GM12878 (cell line): ENCODE measurements around the gene CFAP57. TPM values are rescaled to one million over a fixed set of nuclear protein-coding genes. Genes with fewer than 3 reads are reported as not detected.

ENCODE experiments used
- ATAC-seq: fragments of 200-7000 bp; cut with Tn5 transposase; 3 replicates; pipeline ENCODE4 v1.9.1; 2020; ENCODE audit warnings: mild to moderate bottlenecking, moderate library complexity
- BruUV-seq: library from RNA; stranded (reverse); fragments of 400-500 nt; replicated peaks from 2 replicates; lab custom pipeline; 2021; lab: Mats Ljungman, UMichigan
- CTCF ChIA-PET: fragments of 300-600 bp; sonication (Branson Sonifier 250); formaldehyde crosslinking; extraction: SDS; loops from one replicate; lab custom pipeline; 2021; ENCODE audit warnings: inconsistent platforms; lab: Yijun Ruan, JAX
- POLR2A ChIA-PET: fragments of 350-600 bp; formaldehyde crosslinking; extraction: SDS; loops from one replicate; lab custom pipeline; 2021; ENCODE audit warnings: inconsistent platforms; lab: Charles Lee
- RAD21 ChIA-PET: fragments of 300-600 bp; sonication (Branson Sonifier 250); formaldehyde crosslinking; loops from one replicate; lab custom pipeline; 2023; ENCODE audit warnings: antibody characterized with exemption; ENCODE audit not compliant: unreplicated experiment; lab: Charles Lee
- SMC1A ChIA-PET: fragments of 300-600 bp; sonication (Branson Sonifier 250); formaldehyde crosslinking; loops from one replicate; lab custom pipeline; 2023; ENCODE audit not compliant: unreplicated experiment, uncharacterized antibody; lab: Charles Lee
- DNase-seq: peaks from one replicate; pipeline ENCODE4 v3.0.0-alpha.2; 2011; ENCODE audit warnings: low read depth, low spot score
- FAIRE-seq: peaks from 3 replicates; lab custom pipeline; 2011; peaks lifted over from hg19 to GRCh38; lab: Jason Lieb, UNC
- H2AFZ ChIP-seq: 2 replicates; pipeline ENCODE4 v1.6.0; 2011; ENCODE audit warnings: low read depth, low read length, control low read depth; ENCODE audit not compliant: control insufficient read depth
- H3K27ac ChIP-seq: 2 replicates; pipeline ENCODE4 v1.5.1; 2011; ENCODE audit warnings: control low read depth; ENCODE audit not compliant: control insufficient read depth, insufficient read depth
- H3K27me3 ChIP-seq, 2 experiments: replicated peaks in 1 of 2; 2 replicates each; pipeline versions ENCODE4 v1.6.0 to v1.6.1; 2011; ENCODE audit warnings: low read length in 1 of 2; ENCODE audit not compliant: control insufficient read depth in 2 of 2, insufficient read depth in 2 of 2
- H3K36me3 ChIP-seq, 2 experiments: 2 replicates each; pipeline ENCODE4 v1.5.1; 2011; ENCODE audit warnings: low read length in 1 of 2; ENCODE audit not compliant: control insufficient read depth in 2 of 2, insufficient read depth in 2 of 2
- H3K4me1 ChIP-seq: 2 replicates; pipeline ENCODE4 v1.6.1; 2011; ENCODE audit warnings: mild to moderate bottlenecking, low read length, moderate library complexity, mixed read lengths; ENCODE audit not compliant: control insufficient read depth, insufficient read depth
- H3K4me2 ChIP-seq: 2 replicates; pipeline ENCODE4 v1.6.0; 2011; ENCODE audit warnings: control low read depth; ENCODE audit not compliant: control insufficient read depth, insufficient read depth
- H3K4me3 ChIP-seq: fragments of 200-600 bp; sonication (generic); 2 replicates; pipeline ENCODE4 v1.5.1; 2016
- H3K79me2 ChIP-seq: 2 replicates; pipeline ENCODE4 v1.6.0; 2011; ENCODE audit warnings: low read length; ENCODE audit not compliant: control insufficient read depth, insufficient read depth
- H3K9ac ChIP-seq: 2 replicates; pipeline ENCODE4 v1.8.0; 2011; ENCODE audit warnings: low read length, control low read depth, mixed read lengths; ENCODE audit not compliant: control insufficient read depth, insufficient read depth
- H3K9me3 ChIP-seq: replicated peaks from 3 replicates; pipeline ENCODE4 v1.5.1; 2011; ENCODE audit warnings: mild to moderate bottlenecking, low read length; ENCODE audit not compliant: control insufficient read depth, insufficient read depth
- H4K20me1 ChIP-seq: 2 replicates; pipeline ENCODE4 v1.6.0; 2011; ENCODE audit not compliant: control insufficient read depth, insufficient read depth
- ATF7 ChIP-seq: fragments of 450-650 bp; IDR thresholded peaks from 2 replicates; pipeline ENCODE4 v1.6.1; 2016; ENCODE audit warnings: low read depth, mild to moderate bottlenecking
- MEF2A ChIP-seq: IDR thresholded peaks from 2 replicates; pipeline ENCODE4 v1.6.1; 2011; ENCODE audit warnings: low read depth, mild to moderate bottlenecking, low read length, moderate library complexity; ENCODE audit not compliant: insufficient read depth
- MYC ChIP-seq: IDR thresholded peaks from 2 replicates; pipeline ENCODE4 v1.6.1; 2011; ENCODE audit warnings: mild to moderate bottlenecking, low read length, moderate library complexity, inconsistent platforms; ENCODE audit not compliant: insufficient read depth, insufficient replicate concordance, insufficient read length, severe bottlenecking
- NBN ChIP-seq: fragments of 450-650 bp; IDR thresholded peaks from 2 replicates; pipeline ENCODE4 v1.6.1; 2016
- SRF ChIP-seq, 2 experiments: IDR thresholded peaks; 2 replicates each; pipeline ENCODE4 v1.6.1; 2011; ENCODE audit warnings: low read depth in 2 of 2, low read length in 2 of 2, mild to moderate bottlenecking in 1 of 2, moderate library complexity in 1 of 2
- STAT3 ChIP-seq: IDR thresholded peaks from 2 replicates; pipeline ENCODE4 v1.6.1; 2011; ENCODE audit warnings: low read depth, low read length, improper control_type of control experiment
- SUPT20H ChIP-seq: IDR thresholded peaks from 2 replicates; pipeline ENCODE4 v1.6.1; 2011; ENCODE audit warnings: low read depth, mild to moderate bottlenecking, low read length, moderate library complexity, borderline replicate concordance; ENCODE audit not compliant: control insufficient read depth
- ZNF24 ChIP-seq: fragments of 450-650 bp; IDR thresholded peaks from 2 replicates; pipeline ENCODE4 v1.6.1; 2017; ENCODE audit warnings: antibody characterized with exemption, mild to moderate bottlenecking
- WGBS: methylation state at CpG from one replicate; pipeline ENCODE4 v1.1.6; 2016; ENCODE audit warnings: low lambda C conversion rate; ENCODE audit not compliant: insufficient replicate concordance, insufficient coverage; ENCODE audit errors: missing lambda C conversion rate; 5-methylcytosine and 5-hydroxymethylcytosine counted together
- in situ Hi-C: fragments of 300-500 bp; cut with MboI; formaldehyde crosslinking; loops from 9 replicates; pipeline ENCODE4 v1.14.3; 2018; ENCODE audit warnings: mixed read lengths
- intact Hi-C: fragments of 100-400 bp; cut with micrococcal nuclease; formaldehyde crosslinking; loops from one replicate; pipeline ENCODE4 v1.14.2; 2022; ENCODE audit not compliant: unreplicated experiment
- polyA plus RNA-seq, 11 experiments: library from polyadenylated mRNA; depleted of rRNA in 4 of 11; unstranded in 6 of 11; stranded (reverse) in 5 of 11; fragments of >200 nt; fragmentation: Nextera tagmentation in 4 of 11; fragmentation: Illumina TruSeq in 1 of 11; extraction: Ambion mirVana in 4 of 11; extraction: Trizol in 1 of 11; gene quantifications; 1 replicate in 1 of 11; 2 replicates in 10 of 11; pipeline versions ENCODE4 v1.2.1 to v1.2.3, GENCODE V29; 2011 to 2016; ENCODE audit warnings: inconsistent platforms in 2 of 11, missing spikeins in 2 of 11, low read depth in 1 of 11
- total RNA-seq, 4 experiments: library from RNA; depleted of rRNA in 3 of 4; stranded (reverse); fragments of >200 nt in 3 of 4; fragmentation: Illumina TruSeq in 1 of 4; extraction: Trizol in 1 of 4; gene quantifications; 2 replicates each; pipeline versions ENCODE4 v1.2.1 to v1.2.3, GENCODE V29; 2013 to 2021

CFAP57 gene
- total and polyA plus RNA-seq, 10 of the 15 experiments (the other 5 are each of a cell fraction or from before 2014, with no cell fraction given): 0.45 to 4.8 (median 1.3) TPM

GRCh38 chr1:43286533-43286932 is 114.4 kb downstream of the CFAP57 start:
- DNase-seq (no peak), ATAC-seq (no peak)
- ChIA-PET RAD21 (no interaction called here), POLR2A (interaction anchor here (0.5 to 1.6 kb wide), 3 partner anchors 8 to 110 kb away, joined by 4 to 7 read pairs (median 4); no protein-coding TSS in a partner anchor), CTCF (interaction anchor here (0.6 kb wide), 1 partner anchor 12 kb away, joined by 5 read pairs; no protein-coding TSS in a partner anchor)
- Histone ChIP-seq H3K36me3 (no peaks in the 10 kb centered on the region), H3K79me2 (no peaks in the 10 kb centered on the region), H3K27ac (no peak overlapping the region), H3K4me2 (no peak overlapping the region), H3K9ac (no peak overlapping the region)
- intact Hi-C loops: no loop called here
- TF ChIP-seq ZNF24 (no peak), ATF7 (no peak), SRF (IDR thresholded peaks at IDR 0.05; ENCODE audit: low read depth in 2 of 2, low read length in 2 of 2) (no peak), NBN (no peak), STAT3 (no peak), MYC (no peak), SUPT20H (no peak), MEF2A (no peak)
- TF ChIP-seq, all 136 proteins: peak for 0
- SMC1A ChIA-PET: no interaction called here
- H3K4me3 ChIP-seq: no peak overlapping the region
- no TSS peak for BruUV-seq
- in situ Hi-C loops: no loop called here
- 31% methylated on average over 5 of the region's 5 CpGs for WGBS
- no peaks in the 10 kb centered on the region for H3K4me1 ChIP-seq
- H3K9me3 ChIP-seq: no peaks in the 10 kb centered on the region
- H2AFZ ChIP-seq: no peak overlapping the region
- no peak for FAIRE-seq
- no peaks in the 10 kb centered on the region for H4K20me1 ChIP-seq
- no peaks in the 10 kb centered on the region; a peak in 2 of 4 replicates for H3K27me3 ChIP-seq
